Breast epithelium (tissue), 3 donors: ENCODE data around the gene PRPF6.

Experiments used
- CTCF ChIP-seq, 3 donors: fragments of 450-650 bp; IDR thresholded peaks; one replicate each; pipeline ENCODE4 v1.5.1; 2016 to 2017; ENCODE audit warnings: antibody characterized with exemption in 3 of 3, mild to moderate bottlenecking in 3 of 3, moderate library complexity in 3 of 3
- POLR2A ChIP-seq: fragments of 450-650 bp; IDR thresholded peaks from one replicate; pipeline ENCODE4 v1.6.1; 2016; ENCODE audit warnings: antibody characterized with exemption, mild to moderate bottlenecking, moderate library complexity

GRCh38 chr20:64076061-64076997, 95.4 kb downstream of the PRPF6 start:
- TF ChIP-seq CTCF (IDR thresholded peaks at IDR 0.05) (no peak), POLR2A (no peak)
